Stimulated activated CD8-positive, alpha-beta memory T cell treated with anti-CD3 and anti-CD28 coated beads, Interleukin-12 subunit alpha, Interleukin-12 subunit beta, amount 100 ng/mL, for 1 hour (primary cell): ENCODE measurements around the gene LRRC1.
A peak's percentile ranks its signal among the peaks of the same experiment; 100 is the strongest.
"Not testable (repeated sequence)": the region's sequence is repeated elsewhere in the genome, so short reads cannot be mapped to it uniquely, and the experiment has no call there.

Source experiments
- DNase-seq: peaks from one replicate; pipeline ENCODE4 v3.0.0-alpha.2; 2020; ENCODE audit warnings: low read depth

LRRC1 gene

GRCh38 chr6:53792973-53793317, 1.9 kb upstream of the LRRC1 start:
- no peak for DNase-seq

GRCh38 chr6:53793318-53794136, 1.3 kb upstream of the LRRC1 start:
- DNase-seq, result no peak

- DNase-seq, result peak; percentile 27
Measured at GRCh38 chr6:53794137-53794719, 577 bp upstream of the LRRC1 start.

GRCh38 chr6:53795340-53795701, 516 bp downstream of the LRRC1 start:
- DNase-seq, result no peak

GRCh38 chr6:53795702-53796450, 1.1 kb downstream of the LRRC1 start:
- DNase-seq, result no peak

GRCh38 chr6:53796451-53796780, 1.6 kb downstream of the LRRC1 start:
- DNase-seq, result no peak

GRCh38 chr6:53796791-53797190, 2.0 kb downstream of the LRRC1 start:
- no peak for DNase-seq

- DNase-seq, result no peak
Measured at GRCh38 chr6:53797304-53797703, 2.5 kb downstream of the LRRC1 start.

- DNase-seq, result no peak
Measured at GRCh38 chr6:53799340-53799739, 4.5 kb downstream of the LRRC1 start.

- no peak for DNase-seq
Measured at GRCh38 chr6:53801022-53801421, 6.2 kb downstream of the LRRC1 start.

- no peak for DNase-seq
Measured at GRCh38 chr6:53802582-53802981, 7.8 kb downstream of the LRRC1 start.

GRCh38 chr6:53803081-53803860, 8.5 kb downstream of the LRRC1 start:
- DNase-seq, result no peak

- DNase-seq, result no peak
Measured at GRCh38 chr6:53805016-53805415, 10.2 kb downstream of the LRRC1 start.

GRCh38 chr6:53805725-53806124, 10.9 kb downstream of the LRRC1 start:
- DNase-seq, result no peak

- DNase-seq, result not testable (repeated sequence)
Measured at GRCh38 chr6:53807606-53808005, 12.8 kb downstream of the LRRC1 start.

GRCh38 chr6:53808302-53808881, 13.6 kb downstream of the LRRC1 start:
- DNase-seq, result no peak

- DNase-seq, result no peak
Measured at GRCh38 chr6:53809691-53810090, 14.9 kb downstream of the LRRC1 start.

GRCh38 chr6:53811082-53811481, 16.3 kb downstream of the LRRC1 start:
- no peak for DNase-seq

- no peak for DNase-seq
Measured at GRCh38 chr6:53811746-53812145, 16.9 kb downstream of the LRRC1 start.

- DNase-seq, result no peak
Measured at GRCh38 chr6:53813096-53813495, 18.3 kb downstream of the LRRC1 start.

- DNase-seq, result no peak
Measured at GRCh38 chr6:53813801-53814200, 19.0 kb downstream of the LRRC1 start.

GRCh38 chr6:53814353-53814752, 19.5 kb downstream of the LRRC1 start:
- DNase-seq, result no peak
